ENCODE results near the gene SEMA7A.
"Not testable (repeated sequence)": the region's sequence is repeated elsewhere in the genome, so short reads cannot be mapped to it uniquely, and the experiment has no call there.

Gene SEMA7A

GRCh38 chr15:74373056-74373650, 60.6 kb downstream of the SEMA7A start:
- DNase-seq (ENCODE audit: low read depth): no peak

DNA sequence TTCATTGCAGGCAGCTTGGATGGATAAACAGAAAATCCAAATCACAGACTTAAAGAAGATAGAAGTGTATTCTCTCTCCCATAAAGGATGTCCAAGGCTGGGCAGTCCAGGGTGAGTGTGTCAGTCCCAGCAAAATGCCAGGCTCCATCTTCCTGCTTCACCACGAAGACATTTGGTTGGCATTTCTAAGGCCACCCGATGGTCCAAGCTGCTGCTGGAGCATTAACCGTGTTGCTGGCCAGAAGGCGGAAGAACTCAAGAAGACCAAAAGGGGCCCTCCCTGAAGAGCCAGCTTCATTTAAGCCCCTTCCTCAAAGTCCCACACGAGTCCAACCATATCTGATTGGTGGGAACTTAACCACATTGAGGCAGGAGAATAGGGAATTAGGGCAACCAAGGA, 63.3 kb downstream of the SEMA7A start:
- no peak for DNase-seq (ENCODE audit: low read depth)

DNA sequence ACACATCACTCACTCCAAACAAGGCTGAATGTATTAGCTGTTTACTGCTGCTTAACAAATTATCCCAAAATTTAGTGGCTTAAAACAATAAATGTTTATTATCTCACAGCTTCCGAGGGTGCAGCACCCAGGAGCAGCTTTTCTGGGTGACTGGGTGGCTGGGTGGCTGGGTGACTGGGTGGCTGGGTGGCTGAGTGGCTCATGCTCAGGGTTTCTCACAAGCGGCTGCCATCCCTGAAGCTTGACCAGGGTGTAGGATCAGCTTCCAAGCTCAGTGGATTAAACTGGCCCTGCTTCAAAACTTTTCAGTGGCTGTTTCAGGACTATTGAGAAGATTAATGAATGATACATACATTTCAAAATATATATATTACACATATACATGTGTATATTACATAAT, 64.0 kb downstream of the SEMA7A start:
- no peak for DNase-seq (ENCODE audit: low read depth)

DNA sequence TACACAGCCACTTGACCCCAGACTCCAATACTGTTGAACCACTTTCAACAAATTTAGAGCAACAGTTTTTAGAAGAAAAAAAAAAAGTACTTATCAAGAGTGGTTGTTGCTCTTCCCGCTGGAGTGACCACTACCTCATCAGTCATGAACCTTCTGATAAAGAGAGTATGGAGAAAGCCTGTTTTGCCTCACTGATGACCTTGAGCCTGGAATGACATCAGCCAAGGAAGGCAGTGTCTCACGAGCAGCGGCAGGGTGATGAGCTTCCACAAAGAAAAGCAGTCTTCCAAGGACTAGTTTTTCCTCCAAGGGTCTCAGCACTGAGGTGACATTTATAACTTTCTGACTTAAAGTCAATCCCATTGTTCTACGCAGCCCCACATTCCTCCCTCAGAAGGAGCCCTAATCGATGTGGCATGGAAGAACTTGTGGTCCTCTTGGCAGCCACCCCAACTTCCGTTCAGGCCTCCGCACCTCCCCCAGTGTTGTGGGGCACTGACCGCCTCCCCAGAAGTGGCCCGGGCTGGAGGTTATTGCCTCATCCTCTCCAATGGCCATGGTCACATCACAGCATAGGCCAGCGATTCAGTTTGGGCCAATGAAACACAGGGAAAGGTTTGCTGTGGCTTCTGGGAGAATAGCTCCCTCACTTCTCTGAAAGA, 64.5 kb downstream of the SEMA7A start:
- no peak for DNase-seq (ENCODE audit: low read depth)

DNA sequence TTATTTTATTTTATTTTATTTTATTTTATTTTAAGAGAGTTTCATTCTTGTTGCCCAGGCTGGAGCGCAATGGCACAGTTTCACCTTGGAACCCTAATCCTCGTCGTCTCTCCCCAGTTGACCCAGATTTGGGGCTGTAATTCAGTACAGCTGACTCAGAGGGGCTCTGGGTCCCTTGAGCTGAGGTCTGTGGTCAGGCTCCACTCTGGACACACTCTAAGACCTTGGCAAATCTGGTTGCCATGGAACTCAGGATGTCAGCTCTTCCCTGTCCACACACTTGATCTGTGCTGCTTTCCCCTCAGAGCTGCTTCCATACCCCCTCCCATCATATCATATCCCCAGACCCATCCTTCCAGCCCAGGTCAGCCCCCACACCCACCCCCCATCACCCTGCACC, 65.6 kb downstream of the SEMA7A start:
- DNase-seq (ENCODE audit: low read depth): no peak

DNA sequence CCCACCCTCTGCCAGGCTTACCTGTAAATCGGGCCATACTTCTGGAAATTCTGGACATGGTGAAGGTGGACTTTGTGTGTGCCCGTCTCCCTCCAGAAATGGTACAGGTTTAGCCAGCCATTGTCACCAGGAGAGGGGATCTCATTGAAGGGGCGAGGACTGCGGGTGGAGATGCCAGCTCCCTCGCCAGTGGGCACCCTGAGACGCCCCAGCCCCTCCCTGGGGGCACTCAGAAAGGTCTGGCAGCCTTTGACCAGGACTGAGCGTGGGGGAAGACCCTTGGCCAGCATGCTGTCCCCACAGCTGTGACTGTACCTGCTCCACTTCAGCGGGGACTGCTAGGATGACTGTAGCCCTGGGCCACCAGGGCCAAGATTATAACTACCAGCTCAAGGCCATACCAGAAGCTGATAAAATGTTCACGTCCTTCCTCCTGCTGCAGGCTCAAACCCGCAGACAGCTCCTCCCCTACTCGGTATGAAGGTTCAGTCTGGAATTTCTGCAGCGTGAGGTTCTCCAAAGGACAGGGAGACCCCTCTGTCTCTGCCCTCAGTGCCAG, 66.4 kb downstream of the SEMA7A start, which contains the start of gene CYP11A1:
Gene CYP11A1 (minus strand): TSS at position 351 of the 559 bp plus-strand sequence. CDS start 61 bp downstream, at position 290.
- no peak for DNase-seq (ENCODE audit: low read depth)

- DNase-seq (ENCODE audit: low read depth): no peak
These were observed 67.9 kb downstream of the SEMA7A start for GRCh38 chr15:74365598-74366445.

DNA sequence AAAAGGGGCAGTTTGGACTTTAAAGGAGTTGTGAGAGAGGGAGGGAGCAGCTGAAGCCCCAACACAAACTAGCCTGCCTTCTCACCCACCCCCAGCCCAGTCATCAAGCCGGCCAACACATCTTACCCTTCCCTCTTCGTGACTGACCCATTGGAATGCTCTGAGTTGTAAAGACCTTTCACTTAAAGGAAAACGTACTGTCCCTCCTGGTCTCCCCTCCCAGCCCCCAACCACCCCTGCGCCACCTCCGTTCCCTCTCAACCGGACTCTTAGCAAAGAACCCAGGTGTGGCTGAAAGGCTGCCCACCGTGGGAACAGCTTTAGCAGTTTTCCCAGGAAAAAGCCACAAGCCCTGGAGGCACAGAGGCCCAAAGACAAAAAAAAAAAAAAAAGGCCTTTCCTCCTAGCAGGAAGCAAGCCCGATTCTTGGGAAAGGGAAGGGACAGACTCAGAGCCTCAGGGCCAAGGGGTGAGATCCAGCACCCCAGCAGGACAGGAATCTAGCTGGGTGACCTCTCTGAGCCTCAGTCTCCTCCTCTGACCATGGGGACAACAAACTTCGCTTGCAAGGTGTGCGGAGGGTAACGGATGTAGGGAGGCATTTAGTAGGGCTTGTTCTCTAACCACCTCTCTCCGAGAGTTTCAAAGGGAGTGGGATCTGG, 68.7 kb downstream of the SEMA7A start:
- DNase-seq (ENCODE audit: low read depth): no peak

- no peak for DNase-seq (ENCODE audit: low read depth)
These were observed 71.3 kb downstream of the SEMA7A start for GRCh38 chr15:74362482-74362881.

GRCh38 chr15:74360855-74361254, 72.9 kb downstream of the SEMA7A start:
- not testable (repeated sequence) for DNase-seq (ENCODE audit: low read depth)

DNA sequence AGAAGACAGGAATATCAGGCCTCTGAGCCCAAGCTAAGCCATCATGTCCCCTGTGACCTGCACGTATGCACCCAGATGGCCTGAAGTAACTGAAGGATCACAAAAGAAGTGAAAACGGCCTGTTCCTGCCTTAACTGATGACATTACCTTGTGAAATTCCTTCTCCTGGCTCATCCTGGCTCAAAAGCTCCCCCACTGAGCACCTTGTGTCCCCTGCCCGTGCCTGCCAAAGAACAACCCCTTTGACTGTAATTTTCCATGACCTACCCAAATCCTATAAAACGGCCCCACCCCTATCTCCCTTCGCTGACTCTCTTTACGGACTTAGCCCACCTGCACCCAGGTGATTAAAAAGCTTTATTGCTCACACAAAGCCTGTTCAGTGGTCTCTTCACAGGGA, 74.4 kb downstream of the SEMA7A start:
- not testable (repeated sequence) for DNase-seq (ENCODE audit: low read depth)
